ENCODE data around the gene IL4. TPM values are rescaled to one million over a fixed set of nuclear protein-coding genes. Genes with fewer than 3 reads are reported as not detected.
"Not testable (repeated sequence)": the region's sequence is repeated elsewhere in the genome, so short reads cannot be mapped to it uniquely, and the experiment has no call there.

Gene IL4
- total RNA-seq, 1 donor from 2014 or later: not detected

DNA sequence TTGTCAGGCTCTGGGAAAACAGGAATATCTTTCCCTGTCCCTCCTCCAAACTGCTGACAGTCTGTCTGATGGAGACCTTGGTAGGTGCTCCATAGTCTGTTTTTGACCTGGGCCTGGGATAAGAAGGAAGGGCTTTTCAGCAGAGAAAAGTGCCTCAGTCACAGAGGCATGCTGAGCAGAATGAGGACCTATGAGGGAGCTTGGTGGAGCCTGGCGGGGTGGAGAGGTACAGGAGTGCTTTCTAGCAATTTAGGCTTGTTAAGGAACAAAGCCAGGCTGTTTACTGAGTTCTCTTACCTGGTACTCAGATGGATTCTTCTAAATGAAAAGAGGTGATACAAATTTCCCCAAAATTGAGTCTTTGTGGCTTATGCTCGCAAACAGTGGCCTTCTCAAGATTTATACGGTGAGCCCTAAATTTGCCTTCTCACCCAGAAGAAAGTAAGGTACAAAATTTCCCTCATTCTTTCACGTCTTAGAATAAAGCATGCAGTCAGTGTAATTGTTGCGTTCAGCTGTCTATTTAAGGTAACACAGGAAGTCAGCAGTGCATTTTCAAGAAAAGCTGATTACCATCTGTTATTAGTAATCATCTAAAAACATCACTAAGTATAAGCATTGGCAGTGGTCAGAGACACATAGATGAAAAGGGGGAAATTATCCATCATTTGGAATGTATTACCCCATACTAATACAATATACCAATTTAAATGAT, 44.4 kb upstream of the IL4 start:
- FAIRE-seq: no peak

DNA sequence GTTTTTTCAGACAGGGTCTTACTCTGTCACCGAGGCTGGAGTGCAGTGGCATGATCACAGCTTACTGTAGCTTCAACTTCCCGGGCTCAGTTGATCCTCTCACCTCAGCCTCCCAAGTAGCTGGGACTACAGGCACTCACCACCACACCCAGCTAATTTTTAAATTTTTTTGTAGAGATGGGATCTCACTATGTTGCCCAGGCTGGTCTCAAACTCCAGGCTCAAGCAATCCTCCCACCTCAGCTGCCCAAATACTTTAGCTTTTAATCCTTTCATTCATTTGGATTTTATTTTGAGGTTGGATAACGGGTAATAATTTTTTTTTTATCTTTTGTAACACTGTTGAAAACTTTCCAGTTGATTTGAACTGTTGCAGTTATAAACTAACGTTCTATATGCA, 40.2 kb upstream of the IL4 start:
- not testable (repeated sequence) for DNase-seq (ENCODE audit: low read depth); H3K9me3 ChIP-seq (ENCODE audit: insufficient read depth, low read depth, low read length); H3K79me2 ChIP-seq (ENCODE audit: insufficient read depth, low read length); H4K20me1 ChIP-seq (ENCODE audit: insufficient read depth, low read length); H3K4me1 Mint-ChIP-seq (ENCODE audit: low read depth, unreplicated experiment); H3K27ac ChIP-seq (ENCODE audit: low read depth, low read length); H3K36me3 ChIP-seq (ENCODE audit: insufficient read depth, low read length); H3K4me1 ChIP-seq (ENCODE audit: insufficient read depth, low read length); H3K4me3 Mint-ChIP-seq (ENCODE audit: unreplicated experiment); H2AFZ ChIP-seq (ENCODE audit: low read depth, low read length); H3K9ac ChIP-seq (ENCODE audit: low read length); H3K27ac Mint-ChIP-seq (ENCODE audit: unreplicated experiment); FAIRE-seq; H3K4me3 ChIP-seq (ENCODE audit: insufficient read depth, low read depth, low read length); H3K9me3 Mint-ChIP-seq (ENCODE audit: unreplicated experiment); H3K27me3 ChIP-seq (ENCODE audit: insufficient read depth, low read length); H3K4me2 ChIP-seq (ENCODE audit: low read length); H3K27me3 Mint-ChIP-seq (ENCODE audit: low read depth, unreplicated experiment)
- peaks cover 11% of the 10 kb centered on the region for H3K36me3 Mint-ChIP-seq (ENCODE audit: low read depth, unreplicated experiment)

More for the DNA sequence above, 44.4 kb upstream of the IL4 start:
- Histone ChIP-seq H3K79me2 (ENCODE audit: insufficient read depth, low read length) (no peaks in the 10 kb centered on the region), H3K27me3 (ENCODE audit: insufficient read depth, low read length) (no peaks in the 10 kb centered on the region), H3K9ac (ENCODE audit: low read length) (no peak overlapping the region), H3K4me3 (ENCODE audit: insufficient read depth, low read depth, low read length) (no peak overlapping the region), H3K4me2 (ENCODE audit: low read length) (no peak overlapping the region), H4K20me1 (ENCODE audit: insufficient read depth, low read length) (no peaks in the 10 kb centered on the region), H2AFZ (ENCODE audit: low read depth, low read length) (no peak overlapping the region), H3K36me3 (ENCODE audit: insufficient read depth, low read length) (peaks cover 2% of the 10 kb centered on the region), H3K4me1 (ENCODE audit: insufficient read depth, low read length) (no peaks in the 10 kb centered on the region), H3K27ac (ENCODE audit: low read depth, low read length) (no peak overlapping the region), H3K9me3 (ENCODE audit: insufficient read depth, low read depth, low read length) (no peaks in the 10 kb centered on the region)
- DNase-seq (ENCODE audit: low read depth): no peak
- no peak for TF ChIP-seq EZH2 (IDR thresholded peaks at IDR 0.05; ENCODE audit: insufficient read depth, low read length)
- TF ChIP-seq, protein P1, sequence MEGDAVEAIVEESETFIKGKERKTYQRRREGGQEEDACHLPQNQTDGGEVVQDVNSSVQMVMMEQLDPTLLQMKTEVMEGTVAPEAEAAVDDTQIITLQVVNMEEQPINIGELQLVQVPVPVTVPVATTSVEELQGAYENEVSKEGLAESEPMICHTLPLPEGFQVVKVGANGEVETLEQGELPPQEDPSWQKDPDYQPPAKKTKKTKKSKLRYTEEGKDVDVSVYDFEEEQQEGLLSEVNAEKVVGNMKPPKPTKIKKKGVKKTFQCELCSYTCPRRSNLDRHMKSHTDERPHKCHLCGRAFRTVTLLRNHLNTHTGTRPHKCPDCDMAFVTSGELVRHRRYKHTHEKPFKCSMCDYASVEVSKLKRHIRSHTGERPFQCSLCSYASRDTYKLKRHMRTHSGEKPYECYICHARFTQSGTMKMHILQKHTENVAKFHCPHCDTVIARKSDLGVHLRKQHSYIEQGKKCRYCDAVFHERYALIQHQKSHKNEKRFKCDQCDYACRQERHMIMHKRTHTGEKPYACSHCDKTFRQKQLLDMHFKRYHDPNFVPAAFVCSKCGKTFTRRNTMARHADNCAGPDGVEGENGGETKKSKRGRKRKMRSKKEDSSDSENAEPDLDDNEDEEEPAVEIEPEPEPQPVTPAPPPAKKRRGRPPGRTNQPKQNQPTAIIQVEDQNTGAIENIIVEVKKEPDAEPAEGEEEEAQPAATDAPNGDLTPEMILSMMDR (IDR thresholded peaks at IDR 0.05; ENCODE audit: insufficient read depth, low read depth, low read length): no peak
- H3K27ac Mint-ChIP-seq (ENCODE audit: unreplicated experiment): no peak overlapping the region
- H3K27me3 Mint-ChIP-seq (ENCODE audit: low read depth, unreplicated experiment): no peaks in the 10 kb centered on the region
- H3K36me3 Mint-ChIP-seq (ENCODE audit: low read depth, unreplicated experiment): peaks cover 4% of the 10 kb centered on the region
- H3K4me1 Mint-ChIP-seq (ENCODE audit: low read depth, unreplicated experiment): peaks cover 2% of the 10 kb centered on the region
- no peak overlapping the region for H3K4me3 Mint-ChIP-seq (ENCODE audit: unreplicated experiment)
- peaks cover 2% of the 10 kb centered on the region for H3K9me3 Mint-ChIP-seq (ENCODE audit: unreplicated experiment)

DNA sequence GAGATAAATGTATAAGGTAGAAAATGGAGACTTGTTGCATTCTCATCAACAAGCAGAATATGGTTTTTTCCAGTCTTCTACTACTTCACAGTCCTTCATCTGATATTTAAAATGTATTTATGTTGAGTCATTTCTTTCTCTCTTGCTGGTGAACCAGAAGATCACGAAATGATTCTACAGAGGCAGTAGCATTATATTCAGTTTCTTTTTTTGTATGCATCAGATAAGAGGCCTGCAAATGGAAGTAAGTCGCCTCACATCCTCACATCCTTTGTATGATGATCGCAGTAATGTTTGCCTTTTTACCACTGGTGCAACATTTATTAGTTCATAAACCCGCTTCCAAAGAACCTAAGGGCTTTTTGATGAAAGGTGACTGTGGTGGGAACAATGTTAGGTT, 37.9 kb upstream of the IL4 start:
- H3K4me3 ChIP-seq (ENCODE audit: insufficient read depth, low read depth, low read length): no peak overlapping the region
- Mint-ChIP-seq H3K27ac (ENCODE audit: unreplicated experiment) (no peak overlapping the region), H3K27me3 (ENCODE audit: low read depth, unreplicated experiment) (no peaks in the 10 kb centered on the region), H3K4me3 (ENCODE audit: unreplicated experiment) (no peak overlapping the region), H3K4me1 (ENCODE audit: low read depth, unreplicated experiment) (peaks cover 6% of the 10 kb centered on the region), H3K36me3 (ENCODE audit: low read depth, unreplicated experiment) (peaks cover 12% of the 10 kb centered on the region), H3K9me3 (ENCODE audit: unreplicated experiment) (peaks cover 2% of the 10 kb centered on the region)
- H3K36me3 ChIP-seq (ENCODE audit: insufficient read depth, low read length): peaks cover 6% of the 10 kb centered on the region
- H4K20me1 ChIP-seq (ENCODE audit: insufficient read depth, low read length): no peaks in the 10 kb centered on the region
- H3K4me1 ChIP-seq (ENCODE audit: insufficient read depth, low read length): no peaks in the 10 kb centered on the region
- H2AFZ ChIP-seq (ENCODE audit: low read depth, low read length): no peak overlapping the region
- H3K9ac ChIP-seq (ENCODE audit: low read length): no peak overlapping the region
- H3K9me3 ChIP-seq (ENCODE audit: insufficient read depth, low read depth, low read length): no peaks in the 10 kb centered on the region
- H3K4me2 ChIP-seq (ENCODE audit: low read length): no peak overlapping the region
- no peaks in the 10 kb centered on the region for H3K79me2 ChIP-seq (ENCODE audit: insufficient read depth, low read length)
- no peak for FAIRE-seq
- no peaks in the 10 kb centered on the region for H3K27me3 ChIP-seq (ENCODE audit: insufficient read depth, low read length)
- no peak for TF ChIP-seq EZH2 (IDR thresholded peaks at IDR 0.05; ENCODE audit: insufficient read depth, low read length)
- TF ChIP-seq, protein P1 (IDR thresholded peaks at IDR 0.05; ENCODE audit: insufficient read depth, low read depth, low read length): no peak
- H3K27ac ChIP-seq (ENCODE audit: low read depth, low read length): no peak overlapping the region
- no peak for DNase-seq (ENCODE audit: low read depth)
